Measurements from ENCODE around the gene DTHD1. TPM values are rescaled to one million over a fixed set of nuclear protein-coding genes. Genes with fewer than 3 reads are reported as not detected.

DTHD1 gene
- 0.77 TPM in 1 of 2 replicates, not detected in the other for polyA plus RNA-seq

GRCh38 chr4:36281384-36282106, at the start of gene DTHD1:
DTHD1 (plus strand) TSS chr4:36281616; CDS start chr4:36281759, 143 bp downstream.

GRCh38 chr4:36244257-36245082, 36.9 kb upstream of the DTHD1 start, which contains the start of gene ARAP2:
ARAP2 (minus strand) TSS chr4:36244514; CDS start chr4:36229486, 15,028 bp downstream.

Other genes starting within 250 kb of the DTHD1 start
- gene ARAP2, start 37.1 kb upstream of the DTHD1 start, polyA plus RNA-seq = 240 and 335 TPM in 2 replicates